GM18508 (cell line): ENCODE measurements around the gene SATB2.

ENCODE experiments used
- ATAC-seq: cut with Tn5 transposase; IDR thresholded peaks from one replicate; pipeline ENCODE4 v1.9.1; 2021; ENCODE audit warnings: moderate number of reproducible peaks; ENCODE audit not compliant: insufficient read depth, unreplicated experiment

Gene SATB2

DNA sequence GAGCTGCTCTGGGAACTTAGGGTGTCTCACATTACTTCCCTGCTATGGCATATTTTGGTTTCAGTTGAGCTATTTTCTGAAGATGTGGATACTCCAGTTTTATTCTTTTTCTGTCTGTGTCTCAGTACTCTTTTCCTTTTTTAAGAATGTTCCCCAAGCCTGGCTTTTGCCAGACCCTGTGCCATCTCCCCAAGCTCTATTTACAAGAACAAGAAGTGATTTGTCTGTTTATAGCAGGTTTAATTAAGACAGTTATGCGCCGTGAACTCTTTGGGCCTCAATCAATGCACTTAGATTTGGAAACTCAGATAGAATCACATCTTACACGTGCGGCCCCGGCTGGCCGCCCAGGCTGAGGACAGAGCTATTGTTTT lies 8.9 kb upstream of the SATB2 start:
- ATAC-seq: no peak

- ATAC-seq: no peak
Observed at GRCh38 chr2:199465988-199466691, 8.4 kb upstream of the SATB2 start.

DNA sequence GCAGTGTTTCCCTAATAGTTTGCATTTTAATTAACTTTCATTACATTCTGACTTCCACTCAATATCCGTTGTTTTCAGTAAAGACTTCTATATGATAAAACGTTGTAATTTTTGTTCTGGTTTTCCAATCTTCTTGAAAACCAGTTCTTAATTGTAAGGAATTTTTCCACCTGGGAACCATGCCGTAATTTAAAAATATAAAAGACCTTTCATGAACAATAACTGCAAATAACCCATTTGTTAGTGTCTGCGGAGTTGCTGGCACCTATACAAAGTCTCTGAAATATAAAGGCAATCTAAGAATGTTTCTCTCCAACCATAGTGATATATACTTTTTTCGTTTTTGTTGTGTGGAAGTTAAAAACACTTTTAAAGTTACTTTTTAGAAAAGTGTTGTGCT lies 7.7 kb upstream of the SATB2 start:
- ATAC-seq: no peak

GRCh38 chr2:199464606-199465352 lies 7.0 kb upstream of the SATB2 start:
- no peak for ATAC-seq

- ATAC-seq: no peak
Observed at GRCh38 chr2:199463708-199464605, 6.2 kb upstream of the SATB2 start.

DNA sequence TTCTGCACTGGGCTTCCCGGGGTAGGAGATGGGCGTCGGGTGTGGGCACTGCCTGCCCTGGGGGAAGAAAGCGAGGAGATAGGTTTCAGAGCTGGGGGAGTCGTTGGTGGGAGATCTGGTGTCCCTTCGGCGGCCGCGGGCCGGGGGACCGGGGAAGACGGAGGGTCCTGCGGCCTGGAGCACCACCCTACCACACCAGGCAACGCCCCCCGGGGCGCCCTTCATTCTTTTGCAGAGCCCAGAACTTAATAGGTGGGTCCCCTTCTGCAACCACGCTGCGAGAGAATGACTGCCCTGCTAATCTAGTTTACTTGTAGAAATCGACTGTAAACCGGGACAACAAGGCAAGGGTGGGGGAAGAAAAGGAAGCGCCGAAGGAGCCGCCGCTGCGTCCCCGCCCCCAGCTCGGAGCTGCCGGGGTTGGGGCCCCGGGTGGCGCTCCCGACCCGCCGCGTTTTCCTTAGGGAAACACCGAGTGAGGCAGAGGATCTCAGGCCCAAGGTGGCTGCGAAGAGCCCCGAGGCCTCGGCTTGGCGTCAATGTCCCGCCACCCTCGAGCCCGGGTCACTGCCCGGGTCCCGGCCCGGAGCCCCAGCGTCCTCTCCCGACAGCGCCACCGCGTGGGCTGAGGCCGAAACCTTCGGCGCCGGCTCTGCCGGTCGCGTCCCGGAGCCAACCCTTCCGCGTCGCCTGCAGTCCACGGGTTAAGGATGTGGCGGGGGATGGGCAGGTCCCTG lies 5.4 kb upstream of the SATB2 start:
- no peak for ATAC-seq

DNA sequence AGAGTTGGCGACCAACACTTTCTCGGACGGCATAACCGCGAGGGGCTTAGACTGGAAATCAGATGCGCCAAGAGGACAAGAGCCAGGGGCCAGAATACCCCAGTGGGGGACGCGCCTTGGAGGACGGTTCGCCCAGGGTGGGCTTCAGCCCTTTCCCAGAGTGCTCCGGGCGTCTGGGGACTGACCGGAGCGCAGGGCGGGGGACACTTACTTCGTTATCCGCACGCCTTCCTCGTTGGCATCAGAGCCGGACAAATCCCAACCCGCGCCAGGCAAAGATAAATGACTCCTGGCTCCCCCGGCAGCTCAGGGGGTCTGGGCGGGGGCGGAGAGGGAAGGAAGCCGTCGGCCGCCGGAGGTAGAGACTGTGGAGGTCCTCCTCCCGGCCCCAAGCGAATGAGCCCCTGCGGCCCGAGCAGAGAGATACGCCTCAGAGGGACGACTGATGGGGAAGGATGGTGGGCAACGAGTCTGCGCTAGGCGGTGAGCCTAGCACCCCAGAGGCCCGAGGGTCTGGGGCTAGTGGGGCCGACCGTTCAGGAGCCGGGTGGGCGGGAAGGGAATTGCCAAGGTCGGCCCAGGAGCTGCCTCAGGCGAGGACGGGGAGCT lies 4.7 kb upstream of the SATB2 start:
- ATAC-seq: no peak

- no peak for ATAC-seq
Observed at GRCh38 chr2:199461711-199462346, 4.1 kb upstream of the SATB2 start.

DNA sequence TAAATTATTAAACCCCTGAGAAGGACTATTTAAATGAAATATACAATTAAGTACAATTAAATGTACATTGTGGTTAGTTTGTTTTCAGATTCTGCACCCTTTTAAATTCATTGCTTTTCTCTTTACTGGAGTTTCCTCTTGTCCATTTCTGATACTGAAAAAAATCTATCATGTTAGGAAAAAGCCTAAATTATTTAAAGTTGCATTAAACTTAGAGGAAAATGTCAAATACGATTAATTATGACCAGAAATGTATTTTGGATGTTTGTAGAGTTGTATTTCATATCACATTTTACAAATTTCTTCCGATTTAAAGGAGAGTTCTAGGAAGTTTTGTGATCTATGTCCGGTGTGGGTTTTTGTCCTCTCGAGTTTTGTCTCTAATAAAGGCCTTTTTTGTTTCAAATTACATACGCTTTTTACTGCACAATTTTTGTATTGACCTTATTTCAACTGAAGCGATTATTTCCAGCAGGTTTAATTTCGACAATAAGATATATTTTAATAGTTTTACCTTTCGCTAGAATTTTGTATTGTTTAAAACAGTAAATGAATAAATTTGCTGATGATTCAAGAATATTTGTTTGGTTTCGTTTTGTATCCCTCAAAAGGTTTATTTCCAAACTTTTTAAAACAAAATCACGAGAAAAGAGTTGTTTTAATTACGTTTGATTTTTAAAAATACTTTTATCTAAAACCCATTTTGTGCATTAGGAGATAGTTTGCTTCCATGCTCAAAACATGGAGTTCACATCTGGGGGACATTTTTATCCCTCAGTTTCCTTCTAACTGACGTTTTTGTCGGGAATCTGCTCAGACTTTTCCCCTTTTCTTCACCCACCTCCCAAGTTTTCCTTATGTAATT lies 3.3 kb upstream of the SATB2 start:
- no peak for ATAC-seq

DNA sequence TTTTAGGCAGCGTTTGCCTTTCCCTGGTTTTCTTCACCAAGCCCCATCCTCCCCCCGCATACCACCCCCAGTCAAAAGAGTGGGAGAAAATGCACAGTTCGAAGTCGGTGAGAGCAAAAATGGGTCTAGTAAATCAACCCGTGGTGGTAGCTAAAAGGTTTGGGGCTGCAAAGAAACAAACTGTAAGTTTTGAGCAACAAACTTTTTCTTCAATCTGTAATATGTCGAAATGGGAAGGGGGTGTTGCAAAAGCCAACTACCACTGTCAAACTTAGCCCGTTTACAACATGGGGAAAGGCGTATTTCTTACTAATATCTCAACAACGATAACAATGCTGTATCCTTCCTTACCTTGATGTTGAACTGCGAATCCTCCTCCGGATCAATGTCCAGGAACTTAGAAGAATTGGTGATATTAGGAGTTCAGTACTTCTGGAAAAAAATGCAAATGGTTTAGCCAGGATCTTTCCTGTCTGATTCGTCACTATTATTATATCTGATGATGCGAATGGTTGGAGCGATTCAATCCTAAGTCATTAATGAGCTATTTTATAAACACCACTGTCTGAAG lies 2.4 kb upstream of the SATB2 start:
- ATAC-seq: no peak

DNA sequence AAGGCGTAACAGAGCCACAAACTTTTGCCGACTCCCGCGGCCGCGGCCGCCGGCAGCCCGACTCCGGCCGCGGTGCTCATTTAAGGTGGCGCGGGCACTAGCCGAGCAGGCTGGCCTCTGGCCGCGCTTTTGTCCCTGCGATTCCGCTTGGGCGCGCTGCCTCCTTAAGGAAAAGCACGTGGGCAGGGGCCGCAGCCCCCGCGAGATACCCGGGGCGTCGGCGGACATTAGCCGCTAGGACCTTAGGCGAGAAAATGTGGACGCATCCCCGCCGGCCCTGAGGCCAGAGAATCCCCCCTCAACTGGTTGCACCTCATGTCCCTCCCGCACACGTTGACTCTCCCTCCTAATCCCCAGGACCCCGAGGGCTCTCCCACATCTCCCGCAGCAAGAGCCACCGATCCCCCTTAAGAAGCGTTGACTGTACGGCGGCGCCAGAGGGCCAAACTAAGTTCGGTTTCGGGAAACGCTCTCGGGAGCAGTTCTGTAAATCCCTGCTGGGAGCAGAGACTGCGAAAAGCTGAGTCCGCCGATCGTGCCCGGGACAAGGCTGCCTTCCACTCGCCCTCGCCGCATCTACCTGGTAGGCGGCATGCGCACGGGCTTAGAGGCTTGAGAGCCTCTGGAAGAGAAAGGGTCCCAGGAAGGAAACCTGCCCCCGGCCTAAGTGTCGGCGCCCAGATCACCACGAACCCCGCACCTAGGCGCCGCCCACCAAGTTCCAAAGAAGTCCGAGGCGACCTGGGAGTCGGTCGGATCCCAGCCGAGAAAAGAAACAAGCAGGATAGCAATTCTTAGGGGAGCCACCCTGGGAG lies 1.8 kb upstream of the SATB2 start:
- ATAC-seq: no peak

GRCh38 chr2:199458806-199459285 lies 1.1 kb upstream of the SATB2 start:
- ATAC-seq: no peak

DNA sequence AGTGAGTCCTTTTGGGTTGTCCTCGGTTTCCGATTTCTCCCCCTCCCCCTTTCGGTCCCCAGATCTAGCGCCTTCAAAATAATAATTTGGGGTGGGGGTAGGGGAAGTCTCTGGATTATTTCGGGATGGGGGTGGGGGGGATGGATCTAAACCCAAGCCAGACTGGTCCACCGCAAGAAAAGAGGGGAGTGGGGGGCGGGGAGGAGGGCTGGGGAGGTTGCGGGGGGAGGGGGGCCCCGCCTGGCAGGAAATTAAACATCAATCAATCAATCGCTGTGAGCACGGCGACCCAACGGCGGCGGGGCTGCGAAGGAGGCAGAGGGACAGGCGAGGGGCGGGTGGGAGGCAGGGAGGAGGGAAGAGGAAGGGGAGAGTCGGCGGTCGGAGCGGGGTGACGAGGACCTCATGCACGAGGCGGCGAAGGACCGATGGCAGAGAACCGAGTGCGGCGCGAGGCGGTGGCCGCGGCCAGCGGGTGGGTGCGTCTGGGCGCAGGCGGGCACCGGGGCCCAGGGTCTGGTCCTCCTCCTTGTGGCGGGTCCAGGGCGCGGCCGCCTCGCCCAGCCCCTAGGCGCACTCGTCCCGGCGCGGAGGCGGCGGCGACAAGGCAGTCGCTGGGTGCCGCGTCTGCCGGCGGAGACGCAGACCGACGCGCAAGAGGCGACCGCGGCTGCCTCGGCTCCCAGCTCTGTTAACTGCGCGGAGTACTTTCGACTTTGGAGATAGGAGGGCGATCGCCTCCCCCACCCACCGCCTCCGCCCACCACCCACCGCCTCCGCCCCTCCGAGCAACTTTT lies 468 bp upstream of the SATB2 start:
- no peak for ATAC-seq

- ATAC-seq: no peak
Observed at GRCh38 chr2:199456383-199457146, 1.2 kb downstream of the SATB2 start.

DNA sequence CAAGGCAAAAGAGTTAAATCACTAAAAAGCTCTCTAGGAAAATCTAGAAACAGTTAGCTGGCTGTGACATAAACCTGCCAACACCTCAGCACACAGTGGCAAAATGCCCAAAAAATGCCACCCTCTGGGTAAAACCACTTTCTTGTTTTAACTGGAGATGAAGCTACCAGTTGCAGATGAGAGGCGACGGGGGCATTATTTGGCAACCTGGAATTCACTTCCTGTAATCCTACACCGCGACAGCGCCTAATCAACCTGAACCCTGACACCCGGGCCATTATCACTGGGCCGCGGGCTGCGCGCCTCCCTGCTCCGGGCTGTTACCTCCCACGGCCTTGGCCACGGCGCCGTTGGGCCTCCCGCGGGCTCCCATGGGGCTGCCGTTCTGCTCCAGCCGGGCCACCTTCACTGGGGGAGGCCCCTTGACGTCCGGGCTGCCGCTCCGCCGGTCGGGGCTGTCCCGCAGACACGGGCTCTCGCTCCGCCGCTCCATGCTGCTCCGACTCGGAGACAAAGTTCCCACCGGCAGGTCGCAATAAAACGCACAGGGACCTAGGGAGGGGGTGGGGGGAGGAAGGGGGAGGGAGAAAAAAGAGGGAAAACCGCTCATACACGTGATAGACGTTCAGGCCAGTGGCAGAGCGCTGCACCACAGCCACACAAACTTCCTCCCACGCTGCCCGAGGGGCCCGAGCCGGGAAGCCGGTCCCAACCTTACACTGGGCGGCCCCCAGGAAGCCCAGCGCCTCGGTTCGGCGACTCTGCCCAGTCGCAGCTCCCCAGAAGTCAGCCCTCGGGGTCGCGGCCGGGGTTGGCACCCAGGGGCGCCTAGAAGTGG lies 2.0 kb downstream of the SATB2 start:
- no peak for ATAC-seq
